SK-N-SH treated with all-trans-retinoic acid at 6 μM for 48 hours (cell line): ENCODE data around the gene SLAMF8.

ENCODE experiments used
- ARNTL ChIP-seq: fragments of 450-650 bp; formaldehyde crosslinking; IDR thresholded peaks from 2 replicates; pipeline ENCODE4 v1.5.0; 2020; ENCODE audit warnings: low read depth, mild to moderate bottlenecking, moderate library complexity, borderline replicate concordance
- GLIS3 ChIP-seq: fragments of 250-450 bp; sonication (Bioruptor Pico); IDR thresholded peaks from 2 replicates; pipeline ENCODE4 v1.5.0; 2020; ENCODE audit warnings: mild to moderate bottlenecking, moderate library complexity
- PPARA ChIP-seq: fragments of 250-450 bp; sonication (Bioruptor Pico); IDR thresholded peaks from 2 replicates; pipeline ENCODE4 v1.5.0; 2020; ENCODE audit warnings: mild to moderate bottlenecking, borderline replicate concordance
- ZC3H10 ChIP-seq: fragments of 250-450 bp; sonication (Bioruptor Pico); IDR thresholded peaks from 2 replicates; pipeline ENCODE4 v1.5.1; 2021; ENCODE audit warnings: mild to moderate bottlenecking, moderate library complexity
- ZFP30 ChIP-seq: fragments of 450-650 bp; formaldehyde crosslinking; IDR thresholded peaks from 2 replicates; pipeline ENCODE4 v1.5.0; 2022; ENCODE audit warnings: mild to moderate bottlenecking, moderate library complexity
- ZNF8 ChIP-seq: fragments of 450-650 bp; formaldehyde crosslinking; IDR thresholded peaks from 2 replicates; pipeline ENCODE4 v1.5.0; 2020; ENCODE audit warnings: mild to moderate bottlenecking, moderate library complexity

DNA sequence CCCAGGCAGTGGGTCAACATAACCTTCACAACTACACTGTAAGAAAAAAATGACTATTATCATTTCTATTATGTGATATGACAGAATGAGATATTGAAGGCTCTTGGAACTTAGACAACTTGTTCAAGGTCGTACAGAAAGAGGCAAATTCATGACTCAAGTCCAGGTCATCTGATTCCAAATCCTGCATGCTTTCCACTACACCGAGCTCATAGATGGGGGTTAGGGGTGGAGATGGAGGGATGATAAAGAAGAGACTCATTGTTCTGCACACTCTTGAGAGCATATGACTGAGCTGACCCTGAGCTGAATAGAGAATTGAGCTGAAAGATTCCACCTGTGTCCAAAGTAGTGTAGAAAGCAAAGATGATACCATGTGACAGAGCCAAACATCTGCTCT, 21.7 kb upstream of the SLAMF8 start:
- TF ChIP-seq ARNTL (CRISPR knock-in tag) (no peak), ZC3H10 (CRISPR knock-in tag) (no peak), PPARA (CRISPR knock-in tag) (no peak), GLIS3 (CRISPR knock-in tag) (no peak), ZNF8 (CRISPR knock-in tag) (no peak), ZFP30 (no peak)
